Endothelial cell of umbilical vein (primary cell): ENCODE measurements around the gene LYPD4. TPM values are rescaled to one million over a fixed set of nuclear protein-coding genes. Genes with fewer than 3 reads are reported as not detected.

Experiments
- BruUV-seq: library from RNA; stranded (reverse); fragments of 400-500 nt; replicated peaks from 2 replicates; lab custom pipeline; 2021; lab: Mats Ljungman, UMichigan
- CTCF ChIA-PET: fragments of 300-600, 350-600 bp; sonication (Branson Sonifier 250); formaldehyde crosslinking; loops from one replicate; lab custom pipeline; 2021; ENCODE audit warnings: antibody characterized with exemption, inconsistent platforms; lab: Charles Lee
- POLR2A ChIA-PET: fragments of 300-600, 350-600 bp; sonication (Branson Sonifier 250); formaldehyde crosslinking; loops from one replicate; lab custom pipeline; 2021; ENCODE audit warnings: antibody characterized with exemption, inconsistent platforms; lab: Charles Lee
- DNase-seq: peaks from one replicate; pipeline ENCODE4 v3.0.0-alpha.2; 2011; ENCODE audit warnings: low read depth, low spot score
- FAIRE-seq: peaks from 2 replicates; lab custom pipeline; 2011; peaks lifted over from hg19 to GRCh38; lab: Jason Lieb, UNC
- H2AFZ ChIP-seq: 2 replicates; pipeline ENCODE4 v1.6.0; 2012; ENCODE audit warnings: low read depth, low read length, control low read depth, inconsistent platforms
- H3K27ac ChIP-seq: 2 replicates; pipeline ENCODE4 v1.5.1; 2011; ENCODE audit warnings: low read depth, mild to moderate bottlenecking, control low read depth, low read length, moderate library complexity; ENCODE audit not compliant: insufficient read depth
- H3K27me3 ChIP-seq, 2 experiments: 2 replicates each; pipeline versions ENCODE4 v1.6.0 to v1.6.1; 2011; ENCODE audit warnings: low read length in 2 of 2, mixed read lengths in 1 of 2; ENCODE audit not compliant: control insufficient read depth in 2 of 2, insufficient read depth in 2 of 2
- H3K36me3 ChIP-seq, 2 experiments: 2 replicates in 1 of 2; 3 replicates in 1 of 2; pipeline ENCODE4 v1.5.1; 2011; ENCODE audit warnings: low read length in 2 of 2, mild to moderate bottlenecking in 1 of 2, moderate library complexity in 1 of 2; ENCODE audit not compliant: control insufficient read depth in 2 of 2, insufficient read depth in 2 of 2; ENCODE audit errors: extremely low read depth in 1 of 2
- H3K4me1 ChIP-seq: 3 replicates; pipeline ENCODE4 v1.5.1; 2011; ENCODE audit warnings: mild to moderate bottlenecking, low read length; ENCODE audit not compliant: control insufficient read depth, insufficient read depth; ENCODE audit errors: extremely low read depth
- H3K4me2 ChIP-seq: 2 replicates; pipeline ENCODE4 v1.6.1; 2011; ENCODE audit warnings: low read length, control low read depth, mixed read lengths; ENCODE audit not compliant: insufficient read depth
- H3K4me3 ChIP-seq, 3 experiments: fragments of 200-600 bp in 1 of 3; sonication (generic), shearing (Covaris generic) in 1 of 3; replicated peaks in 1 of 3; 2 replicates each; pipeline ENCODE4 v1.5.1; 2011 to 2016; ENCODE audit warnings: control low read depth in 3 of 3, low read length in 3 of 3, mild to moderate bottlenecking in 2 of 3, inconsistent platforms in 1 of 3, low read depth in 1 of 3, moderate library complexity in 1 of 3; ENCODE audit not compliant: insufficient read depth in 1 of 3
- H3K79me2 ChIP-seq: 2 replicates; pipeline ENCODE4 v1.6.0; 2012; ENCODE audit warnings: low read length, inconsistent platforms; ENCODE audit not compliant: control insufficient read depth, insufficient read depth
- H3K9ac ChIP-seq: replicated peaks from 2 replicates; pipeline ENCODE3; 2011; ENCODE audit warnings: low read length, control low read depth; ENCODE audit not compliant: insufficient read depth; ENCODE audit errors: extremely low read depth
- H3K9me1 ChIP-seq: replicated peaks from 3 replicates; pipeline ENCODE4 v1.6.0; 2011; ENCODE audit warnings: mild to moderate bottlenecking, low read length; ENCODE audit not compliant: control insufficient read depth, insufficient read depth; ENCODE audit errors: extremely low read depth
- H3K9me3 ChIP-seq: replicated peaks from 2 replicates; pipeline ENCODE4 v1.5.1; 2012; ENCODE audit warnings: low read length, inconsistent platforms; ENCODE audit not compliant: control insufficient read depth, insufficient read depth
- H4K20me1 ChIP-seq: replicated peaks from 2 replicates; pipeline ENCODE3; 2011; ENCODE audit warnings: mild to moderate bottlenecking, low read length; ENCODE audit not compliant: control insufficient read depth, insufficient read depth; ENCODE audit errors: extremely low read depth
- EZH2 ChIP-seq: IDR thresholded peaks from 2 replicates; pipeline ENCODE4 v1.6.1; 2012; ENCODE audit warnings: borderline replicate concordance, low read depth, mild to moderate bottlenecking, moderate library complexity, low read length, inconsistent platforms; ENCODE audit not compliant: severe bottlenecking
- FOS ChIP-seq: IDR thresholded peaks from 2 replicates; pipeline ENCODE4 v1.6.1; 2011; ENCODE audit warnings: mild to moderate bottlenecking, low read length, moderate library complexity, borderline replicate concordance; ENCODE audit not compliant: insufficient read depth
- GATA2 ChIP-seq: IDR thresholded peaks from 2 replicates; pipeline ENCODE4 v1.7.0; 2011; ENCODE audit warnings: low read depth, mild to moderate bottlenecking, moderate library complexity, mixed read lengths, low read length; ENCODE audit not compliant: insufficient read length, insufficient read depth
- JUN ChIP-seq: IDR thresholded peaks from 2 replicates; pipeline ENCODE4 v1.6.1; 2011; ENCODE audit warnings: borderline replicate concordance, low read depth; ENCODE audit not compliant: insufficient read length, insufficient read depth
- MYC ChIP-seq: IDR thresholded peaks from one replicate; pipeline ENCODE4 v1.6.1; 2011; ENCODE audit warnings: mild to moderate bottlenecking, low read depth, low read length
- POLR2A ChIP-seq: IDR thresholded peaks from 2 replicates; pipeline ENCODE4 v1.6.1; 2012; ENCODE audit warnings: low read depth, mild to moderate bottlenecking, control low read depth, low read length
- POLR2AphosphoS5 ChIP-seq: IDR thresholded peaks from 2 replicates; pipeline ENCODE4 v1.6.1; 2012; ENCODE audit warnings: low read depth, mild to moderate bottlenecking, control low read depth, low read length, moderate library complexity; ENCODE audit not compliant: insufficient read depth
- dilution Hi-C: fragments of 300-500 bp; cut with MboI; formaldehyde crosslinking; loops from one replicate; pipeline ENCODE4 v1.15.0; 2019; ENCODE audit warnings: low sequenced_read_pairs; ENCODE audit not compliant: extremely low pct_ligation_motif_present
- intact Hi-C: fragments of 100-400 bp; cut with micrococcal nuclease; formaldehyde crosslinking; loops from one replicate; pipeline ENCODE4 v1.10.0; 2022
- polyA plus RNA-seq, 4 experiments: library from polyadenylated mRNA; depleted of rRNA in 3 of 4; stranded (reverse) in 3 of 4; unstranded in 1 of 4; fragments of >200 nt; gene quantifications; 2 replicates each; pipeline versions ENCODE4 v1.2.1 to v1.2.3, GENCODE V29; 2011 to 2012; ENCODE audit warnings: missing spikeins in 1 of 4
- total RNA-seq: library from RNA; stranded (reverse); gene quantifications from 2 replicates; pipeline ENCODE4 v1.2.3, GENCODE V29; 2021
- TF ChIP-seq, protein P1 (sequence below), 2 donors: IDR thresholded peaks; 1 replicate in 1 of 2; 2 replicates in 1 of 2; pipeline ENCODE4 v1.5.1; 2011; ENCODE audit warnings: low read length in 2 of 2, mild to moderate bottlenecking in 2 of 2, moderate library complexity in 2 of 2, control low read depth in 1 of 2, inconsistent platforms in 1 of 2, low read depth in 1 of 2; ENCODE audit not compliant: insufficient read depth in 1 of 2; ENCODE audit errors: extremely low read depth in 1 of 2
- TF ChIP-seq, protein P2 (sequence below): IDR thresholded peaks from 2 replicates; pipeline ENCODE4 v1.6.1; 2011; ENCODE audit not compliant: insufficient read depth, insufficient read length

LYPD4 gene
- total and polyA plus RNA-seq, 2 donors (not counting 3 experiments of a cell fraction or from before 2014, with no cell fraction given) = not detected

DNA sequence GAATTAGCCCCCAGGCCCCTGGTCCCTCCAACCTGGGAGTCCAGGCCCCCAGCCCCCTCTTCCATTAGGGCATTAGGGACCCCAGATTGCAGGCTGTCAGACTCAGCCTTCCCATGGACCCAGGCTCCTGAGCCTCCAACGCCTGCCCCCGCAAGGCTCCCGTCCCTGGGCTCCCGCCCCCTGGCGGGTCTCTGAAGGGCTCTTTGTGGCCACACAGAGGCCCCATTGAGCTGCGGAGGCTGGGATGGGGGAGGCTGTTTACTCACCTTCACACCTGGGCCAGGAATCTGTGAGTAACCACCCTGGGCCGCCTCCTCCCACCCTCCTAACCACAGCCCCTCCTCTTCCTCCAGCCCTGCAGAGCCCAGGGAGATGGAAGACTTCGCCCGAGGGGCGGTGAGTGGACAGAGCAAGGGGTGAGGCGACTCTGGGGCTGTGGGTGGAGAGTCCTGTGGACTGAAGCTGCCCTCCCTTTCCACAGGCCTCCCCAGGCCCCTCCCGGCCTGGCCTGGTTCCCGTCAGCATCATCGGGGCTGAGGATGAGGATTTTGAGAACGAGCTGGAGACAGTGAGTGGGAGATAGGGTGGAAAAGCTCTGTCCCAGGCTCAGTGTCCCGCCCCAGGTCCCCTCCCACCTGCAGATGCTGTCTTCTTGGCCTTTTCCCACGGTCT lies 43.4 kb upstream of the LYPD4 start:
- no peak overlapping the region for H2AFZ ChIP-seq
- no TSS peak for BruUV-seq
- no peaks in the 10 kb centered on the region for H3K9me3 ChIP-seq
- H3K27ac ChIP-seq = no peak overlapping the region
- H3K4me2 ChIP-seq = no peak overlapping the region
- FAIRE-seq (no peak), DNase-seq (no peak)
- H3K27me3 ChIP-seq = no peaks in the 10 kb centered on the region
- H3K79me2 ChIP-seq = peaks cover 24% of the 10 kb centered on the region
- dilution Hi-C loops = no loop called here
- H3K36me3 ChIP-seq = peaks cover 4 to 13% of the 10 kb centered on the region in 2 experiments
- CTCF ChIA-PET = no interaction called here
- no peaks in the 10 kb centered on the region for H4K20me1 ChIP-seq
- H3K9ac ChIP-seq = no peak overlapping the region
- POLR2A ChIA-PET = no interaction called here
- no peaks in the 10 kb centered on the region for H3K9me1 ChIP-seq
- H3K4me1 ChIP-seq = peaks cover 16% of the 10 kb centered on the region
- TF ChIP-seq, protein P1, sequence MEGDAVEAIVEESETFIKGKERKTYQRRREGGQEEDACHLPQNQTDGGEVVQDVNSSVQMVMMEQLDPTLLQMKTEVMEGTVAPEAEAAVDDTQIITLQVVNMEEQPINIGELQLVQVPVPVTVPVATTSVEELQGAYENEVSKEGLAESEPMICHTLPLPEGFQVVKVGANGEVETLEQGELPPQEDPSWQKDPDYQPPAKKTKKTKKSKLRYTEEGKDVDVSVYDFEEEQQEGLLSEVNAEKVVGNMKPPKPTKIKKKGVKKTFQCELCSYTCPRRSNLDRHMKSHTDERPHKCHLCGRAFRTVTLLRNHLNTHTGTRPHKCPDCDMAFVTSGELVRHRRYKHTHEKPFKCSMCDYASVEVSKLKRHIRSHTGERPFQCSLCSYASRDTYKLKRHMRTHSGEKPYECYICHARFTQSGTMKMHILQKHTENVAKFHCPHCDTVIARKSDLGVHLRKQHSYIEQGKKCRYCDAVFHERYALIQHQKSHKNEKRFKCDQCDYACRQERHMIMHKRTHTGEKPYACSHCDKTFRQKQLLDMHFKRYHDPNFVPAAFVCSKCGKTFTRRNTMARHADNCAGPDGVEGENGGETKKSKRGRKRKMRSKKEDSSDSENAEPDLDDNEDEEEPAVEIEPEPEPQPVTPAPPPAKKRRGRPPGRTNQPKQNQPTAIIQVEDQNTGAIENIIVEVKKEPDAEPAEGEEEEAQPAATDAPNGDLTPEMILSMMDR (IDR thresholded peaks at IDR 0.05; ENCODE audit: extremely low read depth in 1 of 2, insufficient read depth in 1 of 2, low read depth in 1 of 2, low read length in 2 of 2) = no peak
- TF ChIP-seq POLR2A = no peak
- TF ChIP-seq POLR2AphosphoS5 = no peak
- no peak for TF ChIP-seq GATA2
- TF ChIP-seq EZH2 = no peak
- TF ChIP-seq, protein P2, sequence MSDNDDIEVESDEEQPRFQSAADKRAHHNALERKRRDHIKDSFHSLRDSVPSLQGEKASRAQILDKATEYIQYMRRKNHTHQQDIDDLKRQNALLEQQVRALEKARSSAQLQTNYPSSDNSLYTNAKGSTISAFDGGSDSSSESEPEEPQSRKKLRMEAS = no peak
- TF ChIP-seq FOS = no peak
- no peak for TF ChIP-seq MYC
- no peak for TF ChIP-seq JUN
- no peak overlapping the region for H3K4me3 ChIP-seq
- intact Hi-C loops = no loop called here
